ENCODE measurements around the gene DCAF17. TPM values are rescaled to one million over a fixed set of nuclear protein-coding genes. Genes with fewer than 3 reads are reported as not detected.
A peak's percentile ranks its signal among the peaks of the same experiment; 100 is the strongest.

The DCAF17 gene
- total and polyA plus RNA-seq, 2 of the 13 experiments (the other 11 are each of a cell fraction or from before 2014, with no cell fraction given): 13.7 to 30.0 TPM

DNA sequence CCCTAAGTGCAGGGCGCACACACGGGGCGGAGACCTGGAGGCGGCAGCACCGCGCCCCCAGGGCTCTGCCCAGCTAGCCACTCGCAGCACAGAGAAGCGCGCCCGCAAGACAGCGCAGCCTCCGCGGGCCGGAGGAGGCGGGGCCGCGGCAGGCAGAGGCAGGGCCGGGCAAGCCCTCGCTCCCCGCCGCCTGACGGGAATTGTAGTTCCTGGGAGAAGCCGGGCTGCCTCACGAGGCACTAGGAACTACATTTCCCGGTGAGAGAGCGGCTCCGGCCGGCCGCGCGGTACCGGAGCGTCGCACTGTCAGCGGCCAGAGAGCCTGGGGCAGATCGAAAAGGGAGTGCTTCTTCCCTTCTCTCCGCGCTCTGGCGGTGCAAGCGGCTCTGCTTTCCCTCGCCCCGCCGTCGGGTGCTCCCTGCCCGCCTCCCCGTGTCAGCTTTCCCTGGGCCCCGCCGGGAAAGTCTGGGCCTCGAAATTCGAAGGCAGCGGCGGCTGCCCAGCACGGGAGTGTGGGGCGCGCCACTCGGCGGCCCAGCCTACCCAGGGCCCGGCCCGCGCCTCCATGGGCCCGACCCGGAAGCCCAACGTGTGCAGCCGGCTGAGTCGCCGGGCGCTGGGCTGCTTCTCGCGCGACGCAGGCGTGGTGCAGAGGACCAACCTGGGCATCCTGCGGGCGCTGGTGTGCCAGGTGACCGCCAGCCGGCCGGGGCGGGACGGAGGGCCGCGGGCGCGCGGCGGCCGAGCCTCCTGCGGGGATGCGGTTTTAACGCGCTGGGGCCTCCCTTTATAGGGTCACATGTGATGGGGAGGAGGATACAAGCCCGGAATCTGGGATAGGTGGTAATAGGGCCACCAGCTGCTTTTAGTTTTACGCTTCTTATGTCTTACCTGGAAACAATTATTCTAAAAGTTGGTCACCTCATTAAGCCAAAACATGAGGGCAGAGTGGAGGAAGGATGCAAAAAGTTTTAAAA lies at the start of gene DCAF17 (continued):
- TF ChIP-seq, protein P1, sequence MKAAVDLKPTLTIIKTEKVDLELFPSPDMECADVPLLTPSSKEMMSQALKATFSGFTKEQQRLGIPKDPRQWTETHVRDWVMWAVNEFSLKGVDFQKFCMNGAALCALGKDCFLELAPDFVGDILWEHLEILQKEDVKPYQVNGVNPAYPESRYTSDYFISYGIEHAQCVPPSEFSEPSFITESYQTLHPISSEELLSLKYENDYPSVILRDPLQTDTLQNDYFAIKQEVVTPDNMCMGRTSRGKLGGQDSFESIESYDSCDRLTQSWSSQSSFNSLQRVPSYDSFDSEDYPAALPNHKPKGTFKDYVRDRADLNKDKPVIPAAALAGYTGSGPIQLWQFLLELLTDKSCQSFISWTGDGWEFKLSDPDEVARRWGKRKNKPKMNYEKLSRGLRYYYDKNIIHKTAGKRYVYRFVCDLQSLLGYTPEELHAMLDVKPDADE (CRISPR knock-in tag; IDR thresholded peaks at IDR 0.05): peak; percentile 71
- TF ChIP-seq RBM39 (IDR thresholded peaks at IDR 0.05; ENCODE audit: low read depth, low read length, poor library complexity, severe bottlenecking) (peak; percentile 82), ARID2 (CRISPR knock-in tag; IDR thresholded peaks at IDR 0.05; ENCODE audit: borderline replicate concordance) (no peak), ZNF720 (CRISPR knock-in tag; IDR thresholded peaks at IDR 0.05) (0 out of 2 replicates have a peak, but pooled peaks have one; percentile 32), HOXA5 (CRISPR knock-in tag; IDR thresholded peaks at IDR 0.05) (peak; percentile 77; the same call in 1 of the 2 replicates), FOXP1 (IDR thresholded peaks at IDR 0.05) (no peak), FOXP1 (CRISPR knock-in tag; IDR thresholded peaks at IDR 0.05) (0 out of 2 replicates have a peak, but pooled peaks have one; percentile 5), ZNF564 (CRISPR knock-in tag; IDR thresholded peaks at IDR 0.05) (no peak; the same call in none of the 2 replicates)
- TF ChIP-seq, protein P2, sequence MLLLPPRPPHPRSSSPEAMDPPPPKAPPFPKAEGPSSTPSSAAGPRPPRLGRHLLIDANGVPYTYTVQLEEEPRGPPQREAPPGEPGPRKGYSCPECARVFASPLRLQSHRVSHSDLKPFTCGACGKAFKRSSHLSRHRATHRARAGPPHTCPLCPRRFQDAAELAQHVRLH (CRISPR knock-in tag; IDR thresholded peaks at IDR 0.05; ENCODE audit: borderline replicate concordance, low read depth): peak; percentile 88

DNA sequence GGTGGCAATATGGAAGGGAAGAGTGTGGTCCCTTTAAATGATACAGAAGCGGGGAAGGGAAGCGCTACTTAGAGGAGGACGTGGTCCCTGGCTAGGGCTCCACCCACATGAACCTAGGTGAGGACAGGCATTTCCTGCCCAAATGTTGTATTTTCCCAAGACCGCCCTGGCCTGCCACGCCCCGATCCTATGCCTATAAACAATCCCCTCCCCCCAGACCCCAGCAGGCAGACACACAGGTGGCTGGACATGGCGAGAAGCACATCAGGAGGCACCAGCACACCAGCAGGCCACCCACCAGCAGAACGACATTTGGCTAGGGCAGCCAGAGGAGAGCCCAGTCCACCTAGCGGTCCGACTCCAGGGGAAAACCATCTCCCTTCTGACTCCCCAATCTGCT lies 47.4 kb upstream of the DCAF17 start:
- H3K4me1 ChIP-seq (ENCODE audit: insufficient read depth, low read length): peaks cover 6% of the 10 kb centered on the region
- no peak overlapping the region for H3K27ac ChIP-seq (ENCODE audit: extremely low read length, insufficient read depth, low read length)
- ChIA-PET POLR2A (no interaction called here), CTCF (ENCODE audit: low intra/inter-chr PET ratio, low total read pairs) (no interaction called here)
- no TSS peak for BruUV-seq (replicated peaks)
- H2AFZ ChIP-seq (ENCODE audit: low read length): no peak overlapping the region
- no peaks in the 10 kb centered on the region for H4K20me1 ChIP-seq (ENCODE audit: insufficient read depth, low read length)
- intact Hi-C loops (cut with micrococcal nuclease; ENCODE audit: unreplicated experiment): no loop called here
- H3K36me3 ChIP-seq (replicated peaks in 1 of 2; ENCODE audit: control insufficient read depth in 1 of 2, insufficient read depth in 2 of 2, low read length in 2 of 2): peaks cover 8 to 15% of the 10 kb centered on the region in 2 experiments; a peak in 4 of 5 replicates
- no peak overlapping the region for H3K4me3 ChIP-seq (replicated peaks in 1 of 3; ENCODE audit: insufficient read depth in 1 of 3, low read depth in 2 of 3, low read length in 3 of 3)
- H3K4me2 ChIP-seq (ENCODE audit: low read depth, low read length): no peak overlapping the region
- TF ChIP-seq ZNF564 (CRISPR knock-in tag; IDR thresholded peaks at IDR 0.05) (no peak), MYC (CRISPR knock-in tag; IDR thresholded peaks at IDR 0.05; ENCODE audit: borderline replicate concordance) (no peak)
- ATAC-seq (no peak), DNase-seq (ENCODE audit: low spot score) (no peak), FAIRE-seq (no peak)
- in situ Hi-C loops (cut with HindIII; ENCODE audit: extremely low pct_ligation_motif_present, low pct_unique_long_range_greater_than_20kb): no loop called here
- no peaks in the 10 kb centered on the region for H3K27me3 ChIP-seq (ENCODE audit: control insufficient read depth in 1 of 2, insufficient read depth in 2 of 2, low read length in 2 of 2)
- H3K9me3 ChIP-seq (ENCODE audit: low read length): no peaks in the 10 kb centered on the region
- peaks cover 5% of the 10 kb centered on the region for H3K79me2 ChIP-seq (ENCODE audit: insufficient read depth, low read length)
- WGBS (ENCODE audit: low lambda C conversion rate): 96% methylated on average over 10 of the region's 10 CpGs
- H3K9ac ChIP-seq (ENCODE audit: insufficient read depth, low read depth, low read length): no peak overlapping the region
